GM19239 (cell line): ENCODE data around the gene FAM241B.

Experiments used
- DNase-seq: peaks from one replicate; pipeline ENCODE4 v3.0.0; 2011; ENCODE audit warnings: low spot score; ENCODE audit not compliant: insufficient read length
- FAIRE-seq: peaks from 2 replicates; lab custom pipeline; 2011; peaks lifted over from hg19 to GRCh38; lab: Jason Lieb, UNC

Gene FAM241B

GRCh38 chr10:69662901-69663300 is 32.9 kb downstream of the FAM241B start:
- no peak for DNase-seq

GRCh38 chr10:69663369-69663947 is 33.4 kb downstream of the FAM241B start:
- DNase-seq, result no peak
- no peak for FAIRE-seq

More at GRCh38 chr10:69662901-69663300, 32.9 kb downstream of the FAM241B start:
- FAIRE-seq, result no peak

GRCh38 chr10:69665474-69666320 is 35.6 kb downstream of the FAM241B start:
- DNase-seq (no peak), FAIRE-seq (no peak)

GRCh38 chr10:69666756-69667155 is 36.7 kb downstream of the FAM241B start:
- DNase-seq (no peak), FAIRE-seq (no peak)

- FAIRE-seq, result no peak
- DNase-seq, result no peak
These were observed 38.7 kb downstream of the FAM241B start for GRCh38 chr10:69668721-69669120.

- DNase-seq, result no peak
- FAIRE-seq, result no peak
These were observed 39.4 kb downstream of the FAM241B start for GRCh38 chr10:69669409-69669808.

DNA sequence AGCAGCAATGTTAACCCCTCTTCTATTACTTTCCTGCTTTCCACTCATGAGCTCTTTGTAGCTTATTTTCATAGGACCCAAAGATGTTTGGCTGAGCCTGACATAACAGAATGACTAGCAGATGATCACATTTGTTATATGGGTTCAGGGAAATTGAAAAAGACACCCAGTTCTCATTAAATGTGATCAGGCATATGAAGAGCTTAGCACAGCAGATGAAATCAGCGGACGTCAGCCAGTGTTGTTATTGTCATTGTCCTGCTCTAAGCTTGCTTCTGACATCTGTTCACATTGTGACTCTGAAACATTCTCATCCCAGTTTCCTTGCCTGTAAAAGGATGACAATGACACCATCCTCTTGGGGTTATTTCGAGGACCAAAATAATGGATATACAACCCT is 43.5 kb downstream of the FAM241B start:
- FAIRE-seq (no peak), DNase-seq (no peak)

DNA sequence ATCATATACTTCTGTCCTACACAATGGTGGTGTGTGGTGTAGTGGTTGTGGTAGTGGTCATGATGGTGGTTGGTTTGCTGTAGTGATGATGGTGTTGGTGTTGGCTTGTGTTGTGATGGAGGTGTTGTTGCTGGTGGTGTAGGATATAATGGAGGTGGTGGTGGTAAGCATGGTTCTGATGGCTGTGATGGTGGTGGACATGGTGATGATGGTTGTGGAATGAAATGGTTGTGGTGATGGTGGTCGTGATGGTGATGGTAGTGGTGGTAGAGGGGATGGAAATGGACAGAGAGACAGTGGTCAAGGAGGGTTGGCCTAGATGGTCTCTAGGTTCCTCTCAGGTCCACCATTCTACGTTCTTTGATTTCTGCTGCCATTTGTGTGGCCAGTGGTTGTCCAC is 44.7 kb downstream of the FAM241B start:
- FAIRE-seq, result no peak
- DNase-seq, result no peak

DNA sequence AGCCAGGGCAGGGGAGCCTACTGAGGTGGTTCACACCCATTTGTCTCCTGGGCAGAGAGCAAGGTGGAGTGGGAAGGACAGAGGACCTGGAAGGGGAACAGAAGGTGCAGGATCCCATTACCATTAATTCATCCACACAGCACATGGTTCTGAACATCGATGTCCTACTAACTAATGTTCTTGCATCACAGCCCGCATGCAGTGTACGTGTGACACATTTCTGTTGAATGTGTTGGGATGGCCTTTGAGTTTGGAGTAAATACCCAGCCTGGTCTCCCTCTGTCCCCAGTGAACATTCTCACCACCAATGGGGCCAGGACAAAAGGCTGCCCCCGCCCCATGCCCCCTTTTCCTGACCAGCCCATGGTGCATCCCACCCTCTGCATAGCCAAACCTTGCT is 46.3 kb downstream of the FAM241B start:
- FAIRE-seq, result no peak
- DNase-seq, result no peak

GRCh38 chr10:69677985-69678654 is 48.1 kb downstream of the FAM241B start:
- no peak for FAIRE-seq
- DNase-seq, result no peak

- DNase-seq (no peak), FAIRE-seq (no peak)
These were observed 49.7 kb downstream of the FAM241B start for GRCh38 chr10:69679736-69680135.

DNA sequence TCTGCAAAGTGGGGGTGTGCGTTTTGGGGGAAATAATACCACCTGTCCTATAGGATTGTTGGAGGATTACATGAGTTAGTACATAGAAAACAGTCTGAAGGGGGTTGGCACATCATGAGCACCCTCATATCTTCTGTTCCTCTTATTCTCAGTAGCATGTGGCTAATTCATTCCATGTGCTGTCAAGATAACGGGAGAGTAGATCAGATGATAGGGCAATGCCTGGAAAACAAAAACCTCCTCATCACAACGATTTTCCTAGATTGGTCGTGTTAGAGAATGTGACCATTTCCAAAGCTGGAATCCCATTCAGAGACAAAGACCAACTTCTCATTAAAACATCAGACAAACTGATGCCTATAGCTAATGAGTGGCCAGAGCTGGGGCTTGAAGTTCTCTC is 50.6 kb downstream of the FAM241B start:
- DNase-seq, result no peak
- no peak for FAIRE-seq

DNA sequence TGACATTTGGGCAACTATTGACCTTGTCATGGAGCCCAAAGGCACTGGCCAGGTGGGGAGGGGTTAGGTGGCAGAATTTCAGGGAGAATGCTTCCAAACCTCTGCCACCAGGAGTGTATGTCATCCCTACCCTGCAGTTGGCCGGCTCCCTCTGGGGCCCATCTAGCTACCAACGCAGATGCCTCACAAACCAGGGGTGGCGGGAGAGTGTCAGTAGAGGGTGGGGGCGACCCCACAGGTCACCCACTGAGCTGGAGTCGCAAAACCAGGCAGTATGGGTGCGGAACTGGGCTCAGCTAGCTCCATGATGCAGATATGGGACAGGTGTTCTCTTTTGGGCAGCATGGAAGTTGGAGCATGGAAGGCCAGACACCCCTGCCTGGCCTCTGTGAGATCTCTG is 51.4 kb downstream of the FAM241B start:
- FAIRE-seq (no peak), DNase-seq (no peak)

- FAIRE-seq, result no peak
- no peak for DNase-seq
These were observed 53.0 kb downstream of the FAM241B start for GRCh38 chr10:69682955-69683474.
